Inflammatory macrophage treated with lipopolysaccharide for 1 hour (primary cell): ENCODE results near the gene PTPRT.
A peak's percentile ranks its signal among the peaks of the same experiment; 100 is the strongest.

Source experiments
- DNase-seq, 2 donors: peaks; one replicate each; pipeline ENCODE4 v3.0.0-alpha.2; 2020 to 2022

Gene PTPRT

DNA sequence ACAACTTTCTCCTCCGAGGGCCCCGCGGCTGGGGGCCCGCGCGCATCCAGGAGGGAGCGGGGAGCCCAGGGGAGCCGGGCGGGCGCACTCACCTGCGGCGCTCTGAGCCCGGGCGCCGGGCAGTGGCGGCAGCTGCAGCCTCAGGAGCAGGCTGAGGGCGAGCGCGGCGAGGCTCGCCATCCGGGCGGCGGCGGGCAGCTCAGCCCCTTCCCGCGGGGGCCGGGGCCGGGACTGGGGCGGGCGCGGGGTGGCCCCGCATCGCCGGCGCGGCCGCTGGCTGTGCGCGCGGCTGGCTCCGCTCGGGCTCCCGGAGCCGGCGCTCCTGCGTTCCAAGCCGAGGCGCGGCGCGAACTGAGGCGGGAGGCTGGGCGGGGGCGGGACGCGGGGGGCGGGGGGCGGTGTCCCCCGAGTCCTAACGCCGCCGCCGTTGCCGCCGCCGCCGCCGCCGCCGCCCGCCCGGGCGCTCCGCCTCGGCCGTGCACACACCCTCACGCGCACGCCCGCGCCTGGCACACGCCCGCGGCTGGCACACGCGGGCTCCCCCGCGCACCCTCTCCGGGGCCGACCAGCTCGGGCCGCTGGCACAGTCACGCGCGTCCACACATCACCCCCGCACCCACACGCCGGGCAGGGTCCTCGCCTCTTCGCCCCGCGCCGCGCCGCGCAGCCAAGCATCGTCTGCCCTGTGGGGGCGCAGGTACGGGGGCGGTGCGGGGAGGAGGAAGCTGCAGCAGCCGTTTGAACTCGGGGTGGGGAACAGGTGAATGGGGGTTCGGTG is at the start of gene PTPRT:
TSS of gene PTPRT (minus strand) at position 353 of the 778 bp plus-strand sequence. CDS start at position 180, 173 bp downstream.
- no peak for DNase-seq

DNA sequence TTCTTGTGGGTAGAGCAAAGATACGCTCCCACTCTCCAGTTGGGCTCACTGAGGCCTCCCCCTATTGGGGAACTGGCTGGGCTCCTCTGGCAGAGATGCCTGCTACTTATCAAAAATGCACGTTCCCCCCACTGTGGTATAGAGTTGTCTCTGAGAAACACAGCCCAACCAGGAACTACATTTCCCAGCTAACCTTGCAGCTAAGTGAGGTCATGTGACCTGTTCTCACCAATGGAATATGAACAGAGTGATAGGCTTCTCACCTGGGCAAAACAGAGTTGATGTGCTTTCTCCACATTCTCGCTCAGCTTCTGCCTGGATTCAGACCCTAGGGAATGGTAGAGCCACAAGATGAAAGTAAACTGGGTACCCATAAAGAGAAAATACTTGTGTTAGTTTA is 49.1 kb upstream of the PTPRT start:
- no peak for DNase-seq

- no peak for DNase-seq
Measured at GRCh38 chr20:43238266-43238665, 48.6 kb upstream of the PTPRT start.

- DNase-seq: no peak
Measured at GRCh38 chr20:43237651-43238168, 48.0 kb upstream of the PTPRT start.

- no peak for DNase-seq
Measured at GRCh38 chr20:43235998-43236397, 46.3 kb upstream of the PTPRT start.

DNA sequence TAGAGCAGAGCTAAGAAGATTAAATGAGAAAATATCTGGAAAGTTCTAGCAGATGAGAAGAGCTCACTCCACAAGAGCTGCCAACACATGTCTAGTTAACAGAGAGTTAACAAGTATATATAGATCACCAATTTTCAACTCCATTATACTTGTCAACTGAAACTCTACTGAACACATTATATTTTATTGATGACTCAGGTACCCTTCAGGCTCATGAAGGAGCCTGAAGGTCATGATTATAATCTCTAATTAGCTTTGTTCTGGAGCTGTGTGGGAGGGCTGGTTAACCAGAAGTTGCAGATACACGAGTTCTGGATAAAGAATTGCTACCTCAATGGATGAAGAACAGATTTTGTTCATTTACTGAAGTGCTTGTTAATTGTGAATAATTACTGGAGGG is 42.1 kb upstream of the PTPRT start:
- no peak for DNase-seq

DNA sequence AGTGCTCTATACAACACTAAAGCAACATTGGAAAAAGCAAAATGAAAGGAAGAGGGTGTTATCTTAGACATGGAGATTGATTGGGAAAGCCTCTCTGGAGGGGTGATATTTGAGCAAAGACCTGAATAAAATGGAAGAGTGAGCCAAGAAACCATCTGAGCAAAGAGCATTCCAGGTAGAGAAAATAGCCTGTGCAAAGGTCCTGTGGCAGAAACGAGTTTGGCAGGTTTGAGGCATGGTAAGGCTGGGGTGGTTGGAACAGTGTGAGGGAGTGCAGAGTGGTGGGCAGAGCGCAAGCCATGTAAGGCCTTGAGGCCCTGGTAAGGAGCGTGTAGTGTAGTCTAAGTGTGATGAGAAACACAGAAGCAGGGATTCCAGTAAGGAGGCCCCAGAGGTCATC is 40.0 kb upstream of the PTPRT start:
- no peak for DNase-seq

DNA sequence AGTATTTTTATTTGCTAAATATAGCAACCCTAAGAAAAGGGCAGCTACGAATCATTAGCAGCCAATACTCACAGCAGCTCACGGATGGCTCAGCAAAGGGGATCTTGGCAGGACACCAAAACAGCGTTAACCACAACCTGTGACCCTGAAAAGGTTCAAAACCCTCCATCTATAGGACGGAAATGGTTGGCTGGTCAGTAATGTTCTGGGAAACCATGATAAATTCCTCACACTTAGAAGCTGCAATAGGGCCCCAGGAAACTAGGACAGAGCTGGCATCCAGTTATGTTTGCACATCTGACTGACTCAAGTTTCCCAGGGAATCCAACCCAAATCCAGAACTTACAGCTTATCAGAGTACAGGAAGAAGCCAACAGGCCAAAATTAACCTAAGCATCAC is 30.9 kb upstream of the PTPRT start:
- DNase-seq: no peak

- no peak for DNase-seq
Measured at GRCh38 chr20:43210901-43211300, 21.2 kb upstream of the PTPRT start.

DNA sequence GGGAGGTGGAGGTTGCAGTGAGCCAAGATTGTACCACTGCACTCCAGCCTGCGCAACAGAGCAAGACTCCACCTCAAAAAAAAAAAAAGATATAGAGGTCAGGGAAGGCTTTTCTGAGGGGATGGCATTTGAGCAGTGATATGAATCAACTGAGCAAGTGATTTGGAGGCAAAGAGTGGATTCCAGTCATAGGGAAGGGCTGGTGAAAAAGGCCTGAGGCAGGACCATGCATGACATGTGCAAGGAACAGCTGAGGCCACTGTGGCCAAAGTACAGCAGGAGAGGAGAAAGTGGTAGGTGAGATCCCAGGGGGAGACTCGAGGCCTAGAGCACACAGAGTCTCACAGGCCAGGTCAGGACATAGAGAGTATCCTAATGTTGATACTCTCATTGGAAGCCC is 20.1 kb upstream of the PTPRT start:
- no peak for DNase-seq

- no peak for DNase-seq
Measured at GRCh38 chr20:43205699-43206098, 16.0 kb upstream of the PTPRT start.

- DNase-seq: no peak
Measured at GRCh38 chr20:43202100-43202499, 12.4 kb upstream of the PTPRT start.

DNA sequence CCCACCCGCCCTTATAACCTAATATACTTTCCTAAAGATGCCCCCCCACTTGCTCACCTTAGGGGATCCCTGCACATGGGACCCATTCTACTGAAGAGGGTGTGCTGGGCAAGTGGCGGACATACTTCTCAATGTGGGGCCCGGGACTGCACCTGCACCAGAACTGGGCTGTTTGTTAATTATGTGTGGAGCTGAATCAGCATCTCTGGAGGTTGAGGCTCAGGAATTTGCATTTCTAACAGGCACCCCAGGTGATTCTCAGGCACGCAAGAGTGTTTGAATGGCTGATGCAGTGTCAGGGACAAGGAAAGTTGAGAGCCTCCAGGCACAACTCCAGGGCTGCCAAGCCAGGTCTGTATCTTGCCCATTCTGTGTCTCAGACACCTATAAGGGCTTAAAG is 8.9 kb upstream of the PTPRT start:
- no peak for DNase-seq

DNA sequence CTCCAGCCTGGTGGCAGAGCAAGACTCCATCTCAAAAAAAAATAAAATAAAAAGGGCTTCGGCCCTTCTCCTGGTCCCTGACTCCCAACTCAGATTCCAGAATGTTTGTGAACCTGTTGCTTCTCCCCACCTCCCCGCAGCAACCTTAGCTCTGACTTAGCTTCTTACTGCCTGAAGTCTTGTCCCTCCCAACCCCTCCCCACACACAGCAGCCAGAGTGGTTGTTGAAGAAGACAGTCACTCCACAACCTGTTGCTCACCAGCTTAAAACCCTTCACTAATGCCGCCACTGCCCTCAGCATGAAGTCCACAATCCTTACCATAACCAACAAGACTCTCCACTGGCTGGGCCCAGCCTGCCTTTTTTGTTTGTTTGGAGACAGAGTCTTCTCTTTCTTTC is 6.5 kb upstream of the PTPRT start:
- DNase-seq: no peak

- DNase-seq: no peak
Measured at GRCh38 chr20:43194137-43194536, 4.4 kb upstream of the PTPRT start.

GRCh38 chr20:43193443-43193842 is 3.7 kb upstream of the PTPRT start:
- DNase-seq: no peak

DNA sequence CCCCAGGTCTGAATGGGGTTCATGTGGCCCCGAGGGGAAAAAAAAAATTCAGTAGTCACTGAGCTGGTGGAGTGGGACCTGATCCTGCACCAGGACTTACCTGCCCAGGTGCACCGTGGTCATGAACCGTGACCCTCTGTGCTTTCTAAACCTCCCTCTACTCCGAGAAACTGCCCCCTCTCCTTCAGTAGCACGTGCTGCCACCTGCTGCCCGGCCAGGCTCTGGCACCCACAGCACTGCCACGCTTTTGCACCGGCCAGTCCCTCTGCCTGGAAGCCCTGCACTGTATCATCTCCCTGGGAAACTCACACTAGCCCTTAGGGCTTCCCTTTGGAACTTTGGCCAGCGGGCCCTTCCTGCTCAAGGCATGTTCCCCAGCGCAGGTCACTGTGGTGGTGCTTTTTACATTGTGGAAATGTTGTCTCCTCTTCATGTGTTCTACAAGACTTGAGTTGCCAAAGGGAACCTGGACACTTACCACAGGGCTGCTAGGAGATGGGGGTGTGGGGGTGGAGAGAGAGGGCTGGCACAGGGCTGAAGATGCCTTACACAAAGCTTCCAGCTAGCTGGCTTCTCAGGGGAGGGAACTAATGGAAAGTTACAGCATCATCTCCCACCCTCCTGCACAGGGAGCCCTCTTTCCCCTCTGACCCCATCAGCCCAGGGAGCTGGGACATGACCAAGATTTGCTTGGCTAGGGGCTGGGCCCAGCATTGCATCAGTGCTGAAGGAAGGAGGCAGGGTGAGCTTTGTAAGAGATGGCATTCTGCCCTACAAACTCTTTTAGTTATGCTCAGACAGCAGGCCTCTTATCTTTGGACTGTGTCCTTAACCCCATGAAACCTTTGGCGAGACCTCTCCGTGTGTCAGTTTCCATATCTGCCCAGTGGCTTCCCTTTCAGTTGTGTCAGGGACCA is 2.5 kb upstream of the PTPRT start:
- no peak for DNase-seq

DNA sequence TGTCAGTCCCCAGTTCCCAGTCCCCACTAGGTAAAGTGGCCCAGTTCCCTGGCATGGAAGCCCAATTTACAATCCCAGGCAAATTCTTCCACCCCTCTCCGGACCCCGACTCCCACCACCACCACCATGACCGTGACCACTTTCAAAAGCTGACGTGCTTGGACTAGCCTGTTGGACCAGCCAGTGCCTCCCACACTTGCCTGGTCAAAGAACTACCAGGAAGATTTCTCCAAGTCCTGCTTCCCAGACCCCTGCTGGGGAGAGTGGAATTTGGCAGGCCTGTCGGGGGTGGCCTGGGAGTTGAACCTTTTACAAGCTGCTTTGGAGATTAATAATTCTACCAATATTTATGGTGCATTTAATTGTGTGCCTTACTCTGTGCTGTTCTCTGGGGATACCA is 1.4 kb upstream of the PTPRT start:
- no peak for DNase-seq

GRCh38 chr20:43190332-43190953 is 737 bp upstream of the PTPRT start:
- no peak for DNase-seq

DNA sequence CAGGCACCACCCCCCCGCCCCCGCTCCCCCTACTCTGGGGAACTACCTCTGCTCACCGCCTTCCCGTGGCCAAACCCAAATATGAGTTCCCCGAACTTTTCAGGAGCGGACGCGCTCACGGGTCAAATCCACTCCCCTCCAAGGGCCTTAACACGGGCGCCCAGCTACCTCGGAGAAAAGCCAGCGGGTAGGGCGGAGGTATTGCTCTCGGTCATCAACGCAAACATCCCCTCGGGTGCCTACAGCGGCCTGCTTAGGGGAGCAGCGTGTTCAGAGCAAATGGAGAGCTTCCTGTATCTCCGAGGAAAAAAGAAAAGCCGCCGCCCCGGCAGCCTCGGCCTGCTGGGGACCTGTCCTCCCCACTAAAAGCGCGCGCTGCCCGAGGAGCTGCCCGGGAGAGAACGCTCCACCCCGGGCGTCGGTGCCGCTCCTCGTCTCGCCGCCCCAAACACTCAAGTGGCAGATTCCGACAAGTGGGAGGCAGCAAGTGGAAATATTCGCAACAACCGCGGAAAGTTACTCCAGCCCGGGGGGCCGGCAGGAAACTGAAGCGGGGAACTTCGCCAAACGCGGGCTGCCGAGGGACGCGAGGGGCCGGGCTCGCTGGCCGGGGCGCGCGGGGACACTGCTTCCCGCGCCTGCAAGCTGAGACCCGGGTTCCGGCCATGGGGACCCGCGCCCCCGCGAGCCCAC is 699 bp downstream of the PTPRT start:
- DNase-seq: no peak

DNA sequence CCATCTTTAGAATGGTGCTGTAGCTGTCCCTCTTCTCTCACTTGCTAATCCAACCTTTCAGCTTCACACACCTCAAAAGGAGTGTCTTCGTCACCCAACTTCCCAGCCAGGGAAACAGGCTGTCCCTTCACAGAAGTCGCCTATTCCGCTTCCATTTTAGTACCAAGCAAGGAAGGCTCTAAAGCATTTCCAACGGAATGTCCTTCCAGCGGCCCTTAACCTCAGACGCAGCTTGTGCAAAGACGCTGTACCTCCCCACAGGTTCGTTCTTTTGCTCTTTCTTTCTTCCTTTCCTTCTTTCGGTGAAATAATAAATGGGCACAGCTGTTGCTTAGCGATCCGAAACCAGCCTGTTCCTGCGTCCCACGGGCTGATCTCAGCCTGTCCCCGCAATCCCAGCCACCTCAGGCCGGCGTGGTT is 1.5 kb downstream of the PTPRT start:
- DNase-seq: no peak

DNA sequence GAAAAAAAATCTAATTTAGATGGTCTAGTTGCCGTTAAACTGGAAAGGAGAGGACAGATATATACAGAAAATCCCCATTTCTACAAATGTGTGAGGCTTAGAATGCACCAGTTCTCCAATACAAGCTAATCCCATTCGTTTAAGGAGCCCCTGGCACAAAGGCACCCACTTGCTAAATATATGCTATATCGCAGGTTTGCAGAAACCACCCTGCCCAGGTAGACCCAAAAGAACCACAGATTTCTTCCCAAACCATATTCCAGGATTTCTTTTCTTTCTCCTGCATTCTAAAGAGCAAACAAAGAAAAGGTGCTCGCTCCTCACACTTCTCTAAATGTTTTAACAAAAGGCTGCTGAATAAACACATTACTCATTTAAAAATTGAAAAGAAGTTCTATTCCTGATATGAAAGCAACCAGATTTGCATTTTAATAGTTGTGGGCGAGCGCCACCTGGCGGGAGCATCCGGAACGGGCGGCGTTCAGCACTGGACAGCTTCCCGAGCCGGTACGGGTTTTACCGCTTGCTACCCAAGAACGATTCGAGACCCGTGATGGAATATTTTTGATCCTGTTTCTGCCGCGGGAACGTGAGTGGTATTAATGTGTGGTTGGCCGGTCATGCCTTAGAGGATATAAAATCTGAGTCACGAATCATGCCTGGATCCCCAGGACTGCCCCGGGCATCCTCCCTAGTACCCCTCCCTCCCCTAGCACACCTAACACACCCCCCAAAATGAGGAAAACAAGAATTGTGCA is 2.1 kb downstream of the PTPRT start:
- peak; percentile 19 to 78 for DNase-seq
